ENCODE measurements around the gene SGCE. TPM values are rescaled to one million over a fixed set of nuclear protein-coding genes. Genes with fewer than 3 reads are reported as not detected.

The SGCE gene
- total and polyA plus RNA-seq, 8 donors: 9.8 to 38.5 (median 15.8) TPM

GRCh38 chr7:94697035-94697974, 41.4 kb upstream of the SGCE start:
- Histone ChIP-seq H3K9me3 (no peaks in the 10 kb centered on the region), H3K27ac (no peak overlapping the region), H3K4me1 (peaks cover 4 to 9% (median 4%) of the 10 kb centered on the region in 3 donors), H3K4me3 (no peak overlapping the region), H3K36me3 (no peaks in the 10 kb centered on the region), H3K27me3 (no peaks in the 10 kb centered on the region)
- peak; percentile 93 to 97 (median 94) for ATAC-seq
- peak in 3 of 6 donors; percentile 34 to 68 (median 58) for DNase-seq
- FAIRE-seq: peak; percentile 29
- WGBS, 2 donors: 75 to 94% methylated on average over 1 of the region's 1 CpG
- no peak for TF ChIP-seq CTCF (IDR thresholded peaks at IDR 0.05)
- intact Hi-C loops (cut with DNase I): no loop called here

GRCh38 chr7:94687810-94688209, 31.9 kb upstream of the SGCE start:
- no peak for ATAC-seq
- Histone ChIP-seq H3K9me3 (no peaks in the 10 kb centered on the region), H3K27me3 (no peaks in the 10 kb centered on the region), H3K4me3 (no peak overlapping the region), H3K27ac (no peak overlapping the region), H3K4me1 (no peaks in the 10 kb centered on the region), H3K36me3 (no peaks in the 10 kb centered on the region)
- WGBS, 2 donors: 39 to 40% methylated on average over 2 of the region's 2 CpGs
- intact Hi-C loops (cut with DNase I): no loop called here
- no peak for FAIRE-seq
- no peak for TF ChIP-seq CTCF (IDR thresholded peaks at IDR 0.05)
- DNase-seq: no peak

GRCh38 chr7:94687076-94687475, 31.1 kb upstream of the SGCE start:
- FAIRE-seq (no peak), DNase-seq (no peak), ATAC-seq (no peak)
- Histone ChIP-seq H3K9me3 (no peaks in the 10 kb centered on the region), H3K4me3 (no peak overlapping the region), H3K27me3 (no peaks in the 10 kb centered on the region), H3K4me1 (no peaks in the 10 kb centered on the region), H3K27ac (no peak overlapping the region), H3K36me3 (no peaks in the 10 kb centered on the region)
- TF ChIP-seq CTCF (IDR thresholded peaks at IDR 0.05): no peak
- 62 to 70% methylated on average over 2 of the region's 2 CpGs for WGBS, 2 donors
- intact Hi-C loops (cut with DNase I): no loop called here

- Histone ChIP-seq H3K36me3 (no peaks in the 10 kb centered on the region), H3K27me3 (no peaks in the 10 kb centered on the region), H3K4me3 (no peak overlapping the region), H3K9me3 (no peaks in the 10 kb centered on the region), H3K4me1 (no peaks in the 10 kb centered on the region), H3K27ac (no peak overlapping the region)
- WGBS, 2 donors: 79 to 87% methylated on average over 1 of the region's 1 CpG
- no peak for TF ChIP-seq CTCF (IDR thresholded peaks at IDR 0.05)
- FAIRE-seq (no peak), DNase-seq (no peak), ATAC-seq (no peak)
- intact Hi-C loops (cut with DNase I): no loop called here
Observed at GRCh38 chr7:94683066-94683465, 27.1 kb upstream of the SGCE start.

- 82 to 87% methylated on average over 1 of the region's 1 CpG for WGBS, 2 donors
- no peak for TF ChIP-seq CTCF (IDR thresholded peaks at IDR 0.05)
- intact Hi-C loops (cut with DNase I): no loop called here
- no peak overlapping the region for H3K4me3 ChIP-seq
- no peak for DNase-seq
- H3K27ac ChIP-seq: no peak overlapping the region
- no peaks in the 10 kb centered on the region for H3K36me3 ChIP-seq
- no peaks in the 10 kb centered on the region for H3K9me3 ChIP-seq
- FAIRE-seq: no peak
- no peaks in the 10 kb centered on the region for H3K27me3 ChIP-seq
- no peaks in the 10 kb centered on the region for H3K4me1 ChIP-seq
- ATAC-seq: no peak
Observed at GRCh38 chr7:94679358-94679757, 23.4 kb upstream of the SGCE start.
